ENCODE data around the gene ATXN1. TPM values are rescaled to one million over a fixed set of nuclear protein-coding genes. Genes with fewer than 3 reads are reported as not detected.

Gene ATXN1
- total RNA-seq, 2 experiments from 2014 or later: 83.1 to 89.4 TPM

DNA sequence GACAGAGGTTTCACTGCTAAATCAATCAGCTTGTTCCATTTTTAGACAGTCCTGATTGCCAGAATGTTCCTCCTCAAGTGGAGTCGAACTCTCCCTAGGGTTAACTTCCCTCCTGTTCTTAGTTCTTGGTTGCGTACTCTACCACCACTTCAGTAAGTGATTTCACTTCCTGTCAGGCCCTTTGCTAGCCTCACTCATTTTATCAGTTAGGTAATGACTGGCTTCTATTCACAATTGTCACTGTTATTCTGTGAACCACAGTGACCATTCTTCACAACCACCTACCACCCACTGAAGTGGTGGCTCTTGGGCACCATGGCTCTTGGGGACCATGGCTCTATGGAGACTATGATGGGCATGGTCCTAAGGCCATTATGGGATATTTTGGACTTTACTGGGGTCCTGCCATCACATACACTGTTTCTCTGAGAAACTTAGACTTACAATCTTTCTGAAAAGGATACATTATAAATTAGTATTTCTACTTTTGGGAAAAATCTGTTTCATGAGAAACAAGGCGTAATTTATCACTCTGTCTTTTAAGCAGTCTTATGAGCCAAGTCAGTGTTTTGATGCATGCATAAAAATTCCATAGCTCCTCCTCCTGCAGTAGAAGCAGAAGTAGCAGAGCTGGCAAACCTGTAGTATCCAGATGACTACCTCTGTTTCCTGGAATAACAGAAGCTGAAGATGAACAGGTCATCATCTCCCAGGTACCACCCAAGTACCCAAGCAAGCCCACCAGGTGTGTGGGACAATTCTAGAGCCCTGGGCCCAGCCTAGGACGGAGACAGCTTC lies 66.3 kb downstream of the ATXN1 start:
- peaks cover 88% of the 10 kb centered on the region for H3K4me1 Mint-ChIP-seq
- no peaks in the 10 kb centered on the region for H3K27me3 Mint-ChIP-seq
- H3K36me3 Mint-ChIP-seq (ENCODE audit: low read depth): peaks cover 47% of the 10 kb centered on the region
- no peaks in the 10 kb centered on the region for H3K9me3 Mint-ChIP-seq
- no peak overlapping the region for H3K4me3 Mint-ChIP-seq
- ChIA-PET CTCF (interaction anchor here (1.0 to 1.9 kb wide), 3 partner anchors 21 to 67 kb away, joined by 3 to 5 read pairs (median 4); partner anchors contain the start of gene ATXN1), POLR2A (interaction anchor here (0.7 to 8.1 kb wide), 10 partner anchors 9 to 69 kb away, joined by 3 to 68 read pairs (median 6); partner anchors contain the start of gene ATXN1)
- no peak for DNase-seq
- peak overlapping the region; percentile 52 for H3K27ac Mint-ChIP-seq

DNA sequence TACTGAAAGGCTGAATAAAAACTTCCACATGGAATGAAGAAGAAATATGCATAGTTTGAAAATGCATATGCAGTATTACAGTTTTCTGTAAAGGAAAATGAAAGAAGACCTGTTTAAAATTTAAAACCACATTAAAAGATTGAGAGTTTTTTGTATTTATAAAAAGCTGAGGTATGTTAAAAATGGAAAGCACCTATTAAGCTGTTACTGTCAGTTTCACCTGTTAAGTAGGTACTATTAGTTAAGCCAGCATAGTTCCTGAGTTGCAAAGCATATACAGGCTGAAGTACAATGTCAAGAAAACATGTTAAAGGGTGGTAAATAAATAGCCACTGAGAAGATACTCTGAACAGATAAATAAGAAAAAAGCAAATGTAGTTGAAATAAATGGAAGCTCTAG lies 69.9 kb downstream of the ATXN1 start:
- Mint-ChIP-seq H3K4me1 (peaks cover 85% of the 10 kb centered on the region), H3K27ac (peak overlapping the region; percentile 70), H3K4me3 (no peak overlapping the region), H3K36me3 (ENCODE audit: low read depth) (peaks cover 44% of the 10 kb centered on the region), H3K27me3 (no peaks in the 10 kb centered on the region), H3K9me3 (no peaks in the 10 kb centered on the region)
- CTCF ChIA-PET: interaction anchor here (0.9 to 1.8 kb wide), 3 partner anchors 8 to 359 kb away, joined by 3 to 4 read pairs (median 3); no protein-coding TSS in a partner anchor
- no peak for DNase-seq
- POLR2A ChIA-PET: interaction anchor here (0.8 to 4.9 kb wide), 12 partner anchors 7 to 211 kb away, joined by 3 to 50 read pairs (median 4); partner anchors contain the start of gene ATXN1

- H3K4me1 Mint-ChIP-seq: peaks cover 86% of the 10 kb centered on the region
- ChIA-PET CTCF (interaction anchor here (0.9 to 1.8 kb wide), 3 partner anchors 8 to 359 kb away, joined by 3 to 4 read pairs (median 3); no protein-coding TSS in a partner anchor), POLR2A (interaction anchor here (0.8 to 4.9 kb wide), 14 partner anchors 8 to 210 kb away, joined by 3 to 50 read pairs (median 4); partner anchors contain the start of gene ATXN1)
- peak; percentile 51 for DNase-seq
- no peaks in the 10 kb centered on the region for H3K27me3 Mint-ChIP-seq
- peak overlapping the region; percentile 2 for H3K4me3 Mint-ChIP-seq
- H3K9me3 Mint-ChIP-seq: no peaks in the 10 kb centered on the region
- peaks cover 44% of the 10 kb centered on the region for H3K36me3 Mint-ChIP-seq (ENCODE audit: low read depth)
- H3K27ac Mint-ChIP-seq: peak overlapping the region; percentile 70
Measured at GRCh38 chr6:16690608-16691142, 70.6 kb downstream of the ATXN1 start.

DNA sequence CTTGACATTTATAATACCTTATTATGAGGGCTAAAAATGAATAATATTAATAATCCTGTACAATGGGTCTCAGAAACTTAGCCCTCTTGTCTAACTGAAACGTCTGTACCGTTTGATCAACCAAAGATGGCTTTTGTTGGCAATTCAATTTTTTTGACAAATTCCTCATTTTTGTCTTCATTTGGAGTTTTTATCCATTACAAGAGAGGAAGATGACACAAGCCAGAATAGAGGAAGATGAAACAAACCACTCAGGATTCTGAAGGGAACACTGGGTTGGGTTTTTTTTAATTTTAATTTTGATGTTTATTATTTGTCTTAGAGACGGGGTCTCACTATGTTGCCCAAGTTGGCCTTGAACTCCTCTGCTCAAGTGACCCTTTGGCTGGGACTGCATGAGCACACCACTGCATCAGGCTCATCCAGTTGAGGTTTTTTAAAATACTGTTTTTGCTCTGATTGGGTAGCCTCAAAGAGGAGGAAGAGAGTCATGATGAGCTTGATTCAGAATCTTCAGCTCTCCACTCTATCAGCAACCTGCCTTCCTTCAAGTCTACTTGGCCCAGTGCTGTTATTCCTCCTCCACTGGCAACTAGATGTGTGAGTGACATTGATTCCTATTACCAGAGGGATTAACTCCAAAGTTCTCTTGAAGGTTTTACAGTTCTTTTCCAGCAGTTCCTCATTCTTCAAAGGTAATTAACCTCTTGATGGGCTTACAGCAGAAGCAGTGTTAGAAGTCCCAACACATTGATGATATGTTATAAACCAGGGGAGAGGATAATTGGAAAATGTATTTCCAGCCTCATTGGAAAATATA lies 71.3 kb downstream of the ATXN1 start:
- Mint-ChIP-seq H3K9me3 (no peaks in the 10 kb centered on the region), H3K27me3 (no peaks in the 10 kb centered on the region), H3K4me1 (peaks cover 85% of the 10 kb centered on the region), H3K4me3 (peak overlapping the region; percentile 2), H3K36me3 (ENCODE audit: low read depth) (peaks cover 43% of the 10 kb centered on the region), H3K27ac (peak overlapping the region; percentile 70)
- ChIA-PET CTCF (interaction anchor here (0.7 to 2.1 kb wide), 5 partner anchors 9 to 257 kb away, joined by 3 to 7 read pairs (median 4); no protein-coding TSS in a partner anchor), POLR2A (interaction anchor here (0.8 to 4.9 kb wide), 12 partner anchors 9 to 71 kb away, joined by 3 to 50 read pairs (median 4); partner anchors contain the start of gene ATXN1)
- DNase-seq: no peak

DNA sequence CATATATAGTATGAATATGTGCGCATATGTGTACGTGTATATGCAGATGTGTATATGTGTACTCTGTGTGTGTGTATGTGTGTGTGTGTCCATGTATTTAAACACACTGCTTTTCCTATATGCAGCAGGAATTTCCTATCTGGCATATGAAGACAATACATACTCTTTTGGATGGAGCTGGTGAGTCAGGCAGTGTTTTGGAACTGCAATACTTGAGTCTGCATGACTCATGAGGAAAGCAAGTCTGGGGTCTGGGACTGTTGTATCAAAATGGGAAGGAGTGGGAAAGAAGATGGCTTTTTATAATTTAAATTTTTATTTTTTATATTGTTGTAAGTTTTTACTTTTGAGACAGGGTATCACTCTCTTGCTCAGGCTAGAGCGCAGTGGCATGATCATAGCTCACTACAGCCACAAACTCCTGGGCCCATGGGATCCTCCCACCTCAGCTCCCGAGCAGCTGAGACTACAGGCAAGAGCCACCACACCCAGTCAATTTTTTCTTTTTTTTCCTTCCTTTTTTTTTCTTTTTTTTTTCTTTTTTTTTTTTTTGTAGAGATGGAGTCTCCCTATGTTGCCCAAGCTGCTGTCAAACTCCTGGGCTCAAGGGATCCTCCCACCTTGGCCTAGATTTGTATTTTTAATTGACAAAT lies 72.2 kb downstream of the ATXN1 start:
- no peak for DNase-seq
- ChIA-PET CTCF (interaction anchor here (0.7 to 2.1 kb wide), 3 partner anchors 31 to 256 kb away, joined by 3 to 7 read pairs (median 5); no protein-coding TSS in a partner anchor), POLR2A (interaction anchor here (1.0 to 4.9 kb wide), 8 partner anchors 9 to 73 kb away, joined by 3 to 50 read pairs (median 5); partner anchors contain the start of gene ATXN1)
- H3K36me3 Mint-ChIP-seq (ENCODE audit: low read depth): peaks cover 39% of the 10 kb centered on the region
- no peak overlapping the region for H3K27ac Mint-ChIP-seq
- no peak overlapping the region for H3K4me3 Mint-ChIP-seq
- H3K9me3 Mint-ChIP-seq: no peaks in the 10 kb centered on the region
- H3K4me1 Mint-ChIP-seq: peaks cover 84% of the 10 kb centered on the region
- no peaks in the 10 kb centered on the region for H3K27me3 Mint-ChIP-seq

GRCh38 chr6:16688436-16688835 lies 72.8 kb downstream of the ATXN1 start:
- Mint-ChIP-seq H3K4me3 (no peak overlapping the region), H3K36me3 (ENCODE audit: low read depth) (peaks cover 41% of the 10 kb centered on the region), H3K4me1 (peaks cover 86% of the 10 kb centered on the region), H3K27ac (peak overlapping the region; percentile 76), H3K27me3 (no peaks in the 10 kb centered on the region), H3K9me3 (no peaks in the 10 kb centered on the region)
- CTCF ChIA-PET: interaction anchor here (1.0 to 2.1 kb wide), 2 partner anchors 11 to 30 kb away, joined by 5 to 7 read pairs; no protein-coding TSS in a partner anchor
- POLR2A ChIA-PET: interaction anchor here (1.1 to 4.9 kb wide), 8 partner anchors 10 to 76 kb away, joined by 3 to 50 read pairs (median 8); partner anchors contain the start of gene ATXN1
- no peak for DNase-seq

DNA sequence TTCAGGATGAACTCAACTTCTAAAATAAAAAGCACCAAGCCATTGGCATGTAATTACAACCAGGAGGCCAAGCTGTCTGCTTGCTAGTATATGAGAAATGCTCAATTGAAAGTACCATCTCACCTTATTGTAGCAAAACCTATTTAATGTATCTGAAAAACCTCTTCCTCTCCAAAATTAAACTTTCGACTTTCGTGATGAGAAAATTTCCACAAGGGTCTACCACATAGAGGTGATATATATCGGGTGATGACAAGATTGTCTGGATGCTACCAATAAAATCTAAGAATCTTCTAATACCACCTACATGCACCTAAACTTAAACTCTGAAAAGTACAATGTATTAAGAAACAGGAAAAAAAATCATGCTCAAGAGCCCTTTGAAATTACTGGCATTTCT lies 74.2 kb downstream of the ATXN1 start:
- Mint-ChIP-seq H3K4me1 (peaks cover 83% of the 10 kb centered on the region), H3K9me3 (no peaks in the 10 kb centered on the region), H3K27me3 (no peaks in the 10 kb centered on the region), H3K36me3 (ENCODE audit: low read depth) (peaks cover 45% of the 10 kb centered on the region), H3K27ac (peak overlapping the region; percentile 76), H3K4me3 (peak overlapping the region; percentile 47)
- no peak for DNase-seq
- POLR2A ChIA-PET: interaction anchor here (1.5 to 4.9 kb wide), 5 partner anchors 12 to 75 kb away, joined by 3 to 50 read pairs (median 6); partner anchors contain the start of gene ATXN1
- CTCF ChIA-PET: no interaction called here

GRCh38 chr6:16684896-16685554 lies 76.2 kb downstream of the ATXN1 start:
- no peak overlapping the region for H3K4me3 Mint-ChIP-seq
- ChIA-PET CTCF (no interaction called here), POLR2A (no interaction called here)
- peak; percentile 63 for DNase-seq
- H3K9me3 Mint-ChIP-seq: no peaks in the 10 kb centered on the region
- H3K4me1 Mint-ChIP-seq: peaks cover 67% of the 10 kb centered on the region
- H3K27me3 Mint-ChIP-seq: no peaks in the 10 kb centered on the region
- H3K36me3 Mint-ChIP-seq (ENCODE audit: low read depth): peaks cover 52% of the 10 kb centered on the region
- H3K27ac Mint-ChIP-seq: no peak overlapping the region

GRCh38 chr6:16684195-16684689 lies 77.0 kb downstream of the ATXN1 start:
- ChIA-PET POLR2A (interaction anchor here (1.2 to 1.5 kb wide), 2 partner anchors 14 to 75 kb away, joined by 3 to 7 read pairs; no protein-coding TSS in a partner anchor), CTCF (no interaction called here)
- Mint-ChIP-seq H3K36me3 (ENCODE audit: low read depth) (peaks cover 51% of the 10 kb centered on the region), H3K9me3 (no peaks in the 10 kb centered on the region), H3K27ac (no peak overlapping the region), H3K27me3 (no peaks in the 10 kb centered on the region), H3K4me1 (peaks cover 63% of the 10 kb centered on the region), H3K4me3 (no peak overlapping the region)
- DNase-seq: no peak

DNA sequence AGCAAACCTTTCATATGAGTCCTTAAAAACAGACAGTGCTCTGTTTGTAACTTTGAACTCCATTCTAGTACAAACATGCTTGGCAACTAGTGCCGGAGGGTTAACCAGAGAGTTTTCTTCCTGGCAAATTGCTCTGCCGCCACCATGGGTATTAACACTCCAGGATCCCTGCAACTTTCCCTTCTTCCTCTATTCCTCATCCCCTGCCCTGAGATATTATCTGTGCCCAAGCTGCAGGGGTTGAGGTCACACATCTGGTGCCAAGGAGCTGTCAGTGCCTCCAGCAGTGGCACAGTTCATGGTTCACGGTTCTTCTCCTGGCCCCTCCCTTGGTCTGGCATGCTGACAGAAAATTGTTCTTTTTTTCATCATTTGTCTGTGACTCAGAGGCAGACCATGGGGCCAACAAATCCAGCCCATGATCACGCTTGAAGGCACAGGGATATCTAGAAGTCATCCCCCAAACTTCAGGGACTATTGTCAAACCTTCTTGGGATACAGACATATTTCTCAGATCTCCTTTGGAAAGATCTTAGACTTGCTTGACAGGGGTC lies 77.5 kb downstream of the ATXN1 start:
- no peak for DNase-seq
- peaks cover 53% of the 10 kb centered on the region for H3K36me3 Mint-ChIP-seq (ENCODE audit: low read depth)
- peaks cover 58% of the 10 kb centered on the region for H3K4me1 Mint-ChIP-seq
- H3K27me3 Mint-ChIP-seq: no peaks in the 10 kb centered on the region
- CTCF ChIA-PET: interaction anchor here (0.9 kb wide), 1 partner anchor 9 kb away, joined by 3 read pairs; no protein-coding TSS in a partner anchor
- H3K4me3 Mint-ChIP-seq: no peak overlapping the region
- no peak overlapping the region for H3K27ac Mint-ChIP-seq
- POLR2A ChIA-PET: interaction anchor here (1.0 to 3.2 kb wide), 4 partner anchors 10 to 78 kb away, joined by 3 to 11 read pairs (median 6); partner anchors contain the start of gene ATXN1
- H3K9me3 Mint-ChIP-seq: no peaks in the 10 kb centered on the region
